Lower lobe of right lung (tissue), 2 donors: ENCODE measurements around the gene KIF16B. TPM values are rescaled to one million over a fixed set of nuclear protein-coding genes. Genes with fewer than 3 reads are reported as not detected.

Experiments
- ATAC-seq, 2 donors: fragments of 200-7000 bp; cut with Tn5 transposase; one replicate each; pipeline ENCODE4 v1.9.1; 2020 to 2022; ENCODE audit warnings: mild to moderate bottlenecking in 2 of 2, moderate library complexity in 2 of 2
- DNase-seq: peaks from one replicate; pipeline ENCODE4 v3.0.0-alpha.2; 2020
- H3K27ac ChIP-seq: fragments of 200-600 bp; one replicate; pipeline ENCODE4 v1.8.0; 2022
- H3K27me3 ChIP-seq: fragments of 200-600 bp; one replicate; pipeline ENCODE4 v1.8.0; 2022; ENCODE audit warnings: low read depth
- H3K36me3 ChIP-seq: fragments of 200-600 bp; one replicate; pipeline ENCODE4 v1.8.0; 2022; ENCODE audit warnings: mild to moderate bottlenecking
- H3K4me1 ChIP-seq: fragments of 200-600 bp; one replicate; pipeline ENCODE4 v1.8.0; 2022
- H3K4me3 ChIP-seq: fragments of 200-600 bp; one replicate; pipeline ENCODE4 v1.8.0; 2022; ENCODE audit warnings: mild to moderate bottlenecking
- H3K9me3 ChIP-seq: fragments of 200-600 bp; one replicate; pipeline ENCODE4 v1.8.0; 2022
- CTCF ChIP-seq: fragments of 200-600 bp; IDR thresholded peaks from one replicate; pipeline ENCODE4 v1.8.0; 2022; ENCODE audit warnings: antibody characterized with exemption, mild to moderate bottlenecking
- intact Hi-C: fragments of 100-400 bp; cut with DNase I; formaldehyde crosslinking; loops from one replicate; pipeline ENCODE4 v1.11.0; 2022
- total RNA-seq: library from RNA; stranded (reverse); fragmentation: NEBNext Ultra II Directional; extraction: Animal tissue kit (Norgen Biotek cat#: 25700); gene quantifications from one replicate; pipeline ENCODE4 v1.2.1, GENCODE V29; 2021
- donor health status: DM: no; HTN: yes; CAD: no; lungs with severe emphysema.

The KIF16B gene
- total RNA-seq, 1 donor from 2014 or later, result 25.1 TPM

- Histone ChIP-seq H3K36me3 (no peaks in the 10 kb centered on the region), H3K4me3 (no peak overlapping the region), H3K27me3 (no peaks in the 10 kb centered on the region), H3K4me1 (peaks cover 13% of the 10 kb centered on the region), H3K27ac (no peak overlapping the region), H3K9me3 (no peaks in the 10 kb centered on the region)
- DNase-seq, result no peak
- intact Hi-C loops, result no loop called here
- TF ChIP-seq CTCF, result no peak
- no peak for ATAC-seq
Measured at GRCh38 chr20:16257813-16258430, 315.3 kb downstream of the KIF16B start.

GRCh38 chr20:16257021-16257420, 316.2 kb downstream of the KIF16B start:
- no peak for TF ChIP-seq CTCF
- intact Hi-C loops, result no loop called here
- H3K36me3 ChIP-seq, result no peaks in the 10 kb centered on the region
- no peaks in the 10 kb centered on the region for H3K27me3 ChIP-seq
- H3K27ac ChIP-seq, result no peak overlapping the region
- H3K4me3 ChIP-seq, result no peak overlapping the region
- no peak for DNase-seq
- no peaks in the 10 kb centered on the region for H3K9me3 ChIP-seq
- H3K4me1 ChIP-seq, result peaks cover 5% of the 10 kb centered on the region
- no peak for ATAC-seq

GRCh38 chr20:16246870-16247269, 326.4 kb downstream of the KIF16B start:
- Histone ChIP-seq H3K27me3 (no peaks in the 10 kb centered on the region), H3K4me3 (no peak overlapping the region), H3K4me1 (no peaks in the 10 kb centered on the region), H3K36me3 (no peaks in the 10 kb centered on the region), H3K27ac (no peak overlapping the region), H3K9me3 (no peaks in the 10 kb centered on the region)
- ATAC-seq, result no peak
- DNase-seq, result no peak
- intact Hi-C loops, result no loop called here
- TF ChIP-seq CTCF, result no peak

GRCh38 chr20:16246291-16246690, 327.0 kb downstream of the KIF16B start:
- H3K36me3 ChIP-seq, result no peaks in the 10 kb centered on the region
- no peaks in the 10 kb centered on the region for H3K9me3 ChIP-seq
- no peak overlapping the region for H3K27ac ChIP-seq
- H3K27me3 ChIP-seq, result no peaks in the 10 kb centered on the region
- no peak for ATAC-seq
- no peak for DNase-seq
- H3K4me3 ChIP-seq, result no peak overlapping the region
- TF ChIP-seq CTCF, result no peak
- no peaks in the 10 kb centered on the region for H3K4me1 ChIP-seq
- intact Hi-C loops, result no loop called here

GRCh38 chr20:16245879-16246278, 327.4 kb downstream of the KIF16B start:
- Histone ChIP-seq H3K4me1 (no peaks in the 10 kb centered on the region), H3K4me3 (no peak overlapping the region), H3K27me3 (no peaks in the 10 kb centered on the region), H3K27ac (no peak overlapping the region), H3K9me3 (no peaks in the 10 kb centered on the region), H3K36me3 (no peaks in the 10 kb centered on the region)
- intact Hi-C loops, result no loop called here
- DNase-seq, result no peak
- TF ChIP-seq CTCF, result no peak
- no peak for ATAC-seq
